GM12872 (cell line): ENCODE measurements around the gene NBDY.

Source experiments
- TF ChIP-seq, protein P1 (sequence below): IDR thresholded peaks from 3 replicates; pipeline ENCODE4 v1.5.1; 2011; ENCODE audit warnings: low read depth, mild to moderate bottlenecking, low read length, moderate library complexity; ENCODE audit not compliant: insufficient read depth

The NBDY gene

DNA sequence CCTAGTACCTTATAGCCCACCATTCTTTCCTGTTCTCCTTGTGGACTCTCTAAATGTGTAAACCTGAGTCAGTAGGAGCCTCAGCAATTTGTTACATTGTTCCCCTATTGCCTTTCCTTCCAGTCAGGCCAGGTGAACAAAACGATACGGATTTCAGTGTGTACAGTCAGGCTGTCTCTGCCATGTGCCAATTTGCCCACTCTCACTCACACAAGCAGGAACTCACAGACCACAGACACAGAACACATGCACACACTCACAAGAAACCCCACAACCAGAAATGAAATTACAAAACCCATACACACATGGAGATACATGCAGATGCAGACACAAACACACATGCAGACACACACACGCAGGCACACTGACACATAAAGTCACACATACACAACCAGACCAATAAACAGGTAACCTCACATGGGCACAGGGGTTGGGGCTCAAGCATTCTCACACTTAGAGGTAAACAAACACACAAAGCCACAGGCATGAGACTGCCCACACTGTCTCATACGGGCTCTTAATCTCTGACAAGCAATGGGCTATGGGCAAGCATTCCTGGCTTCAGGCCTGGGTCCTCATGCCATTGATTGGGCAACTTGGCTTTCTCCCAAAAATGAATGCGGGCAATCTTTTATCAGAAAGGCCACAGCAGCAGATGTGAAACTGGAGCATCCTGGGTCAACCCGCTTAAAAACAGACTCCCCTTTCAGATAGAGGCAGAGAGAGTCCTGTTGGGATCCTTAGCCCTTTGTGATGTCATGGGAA, 68.7 kb downstream of the NBDY start:
- TF ChIP-seq, protein P1, sequence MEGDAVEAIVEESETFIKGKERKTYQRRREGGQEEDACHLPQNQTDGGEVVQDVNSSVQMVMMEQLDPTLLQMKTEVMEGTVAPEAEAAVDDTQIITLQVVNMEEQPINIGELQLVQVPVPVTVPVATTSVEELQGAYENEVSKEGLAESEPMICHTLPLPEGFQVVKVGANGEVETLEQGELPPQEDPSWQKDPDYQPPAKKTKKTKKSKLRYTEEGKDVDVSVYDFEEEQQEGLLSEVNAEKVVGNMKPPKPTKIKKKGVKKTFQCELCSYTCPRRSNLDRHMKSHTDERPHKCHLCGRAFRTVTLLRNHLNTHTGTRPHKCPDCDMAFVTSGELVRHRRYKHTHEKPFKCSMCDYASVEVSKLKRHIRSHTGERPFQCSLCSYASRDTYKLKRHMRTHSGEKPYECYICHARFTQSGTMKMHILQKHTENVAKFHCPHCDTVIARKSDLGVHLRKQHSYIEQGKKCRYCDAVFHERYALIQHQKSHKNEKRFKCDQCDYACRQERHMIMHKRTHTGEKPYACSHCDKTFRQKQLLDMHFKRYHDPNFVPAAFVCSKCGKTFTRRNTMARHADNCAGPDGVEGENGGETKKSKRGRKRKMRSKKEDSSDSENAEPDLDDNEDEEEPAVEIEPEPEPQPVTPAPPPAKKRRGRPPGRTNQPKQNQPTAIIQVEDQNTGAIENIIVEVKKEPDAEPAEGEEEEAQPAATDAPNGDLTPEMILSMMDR = no peak

DNA sequence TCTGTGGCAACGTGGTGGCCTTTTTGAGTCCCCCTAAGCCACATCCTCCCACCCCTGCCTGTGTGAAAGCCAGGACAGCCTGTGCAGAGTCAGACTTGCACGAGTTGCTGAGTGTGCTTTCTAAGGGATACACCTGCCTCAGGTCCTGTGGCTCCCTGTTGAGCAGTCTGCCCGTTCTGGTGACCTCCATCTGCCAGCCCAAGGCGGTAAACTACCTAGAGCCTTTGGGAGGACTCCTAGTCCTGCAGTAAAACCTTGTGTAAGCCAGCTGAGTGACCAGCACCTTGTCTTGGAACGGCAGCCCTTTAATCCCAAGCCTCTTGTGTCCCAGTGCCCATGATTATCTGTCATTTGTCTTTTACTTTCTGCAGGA, 69.3 kb downstream of the NBDY start:
- TF ChIP-seq, protein P1 = no peak

DNA sequence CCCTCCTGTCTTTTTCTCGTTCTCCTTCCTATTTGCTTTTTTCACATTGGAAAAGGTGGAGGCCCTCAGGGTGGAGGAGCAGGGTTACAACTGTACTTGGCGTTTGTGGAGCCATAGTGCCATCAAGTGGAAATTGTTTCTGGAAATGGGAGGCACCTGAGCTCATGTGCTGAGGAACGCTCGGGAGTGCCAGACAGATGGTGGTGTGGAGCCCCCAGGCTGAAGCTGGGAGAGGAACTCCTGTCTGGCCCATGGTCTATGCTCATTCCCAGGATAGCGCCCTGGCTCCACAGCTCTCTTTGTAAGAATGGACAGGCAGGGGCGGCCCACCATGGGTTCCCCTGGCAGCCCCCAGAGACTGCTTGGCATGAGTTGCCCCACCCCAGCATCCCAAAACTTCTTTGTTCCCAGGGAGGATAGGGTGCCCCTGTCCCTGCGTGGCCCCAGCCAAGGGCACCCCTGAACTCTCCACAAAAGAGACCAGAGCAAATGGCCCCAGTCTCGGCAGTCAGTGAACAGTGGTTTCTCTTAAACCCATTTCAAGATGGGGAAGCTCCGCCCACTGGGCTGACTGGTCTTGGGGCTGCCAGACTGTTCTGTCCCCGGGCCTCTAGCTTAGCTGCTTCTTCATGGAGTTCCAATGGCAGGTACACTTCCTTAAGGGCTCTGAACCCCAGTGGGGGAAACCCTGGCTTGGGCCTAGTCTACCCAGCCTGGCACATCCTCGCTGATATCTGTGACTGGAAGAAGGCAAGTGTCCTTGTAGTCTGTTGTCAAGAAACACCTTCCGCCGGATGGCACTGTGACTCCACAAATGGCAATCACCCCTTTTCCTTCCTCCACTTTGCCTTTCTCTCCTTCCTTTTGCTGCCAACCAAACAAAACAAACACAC, 70.1 kb downstream of the NBDY start:
- TF ChIP-seq, protein P1 = no peak

DNA sequence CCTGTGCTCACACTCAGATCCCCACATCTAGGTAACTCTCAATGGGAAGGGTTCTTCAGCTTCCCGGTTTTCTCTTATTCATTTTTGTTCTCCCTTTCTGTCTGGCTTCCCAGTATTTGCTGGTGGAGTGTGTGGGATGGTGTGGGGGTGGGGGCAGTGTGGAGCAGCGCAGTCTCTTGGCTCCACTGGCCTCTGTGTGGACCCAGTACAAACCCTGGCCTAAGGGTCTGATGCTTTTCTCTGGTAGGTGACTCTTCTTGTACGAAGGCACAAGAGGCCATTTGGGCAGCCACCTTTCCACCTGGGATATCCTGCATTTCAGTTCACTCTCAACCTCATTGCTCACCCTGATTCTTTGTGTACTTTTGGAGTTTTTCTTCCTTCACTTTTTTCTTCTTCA, 71.3 kb downstream of the NBDY start:
- TF ChIP-seq, protein P1 = no peak

DNA sequence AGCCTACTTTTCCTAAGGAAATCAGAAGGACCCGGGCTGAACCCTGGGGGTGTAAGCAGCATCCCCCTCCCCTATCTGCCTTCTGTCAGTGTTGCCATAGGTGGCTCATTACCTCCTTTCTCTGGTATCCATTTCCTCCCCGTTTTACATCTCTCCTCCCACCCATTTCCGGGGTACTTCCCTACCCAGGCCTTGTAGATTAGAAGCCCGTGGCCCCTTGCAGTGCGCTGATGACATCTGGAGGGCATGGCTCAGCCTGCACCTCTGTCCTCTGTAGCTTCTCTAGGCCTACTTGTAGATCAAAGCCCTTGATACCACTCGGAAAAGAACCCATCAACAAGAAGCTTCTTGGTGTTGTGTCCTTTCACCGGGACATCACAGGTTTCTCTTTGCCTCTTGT, 71.8 kb downstream of the NBDY start:
- TF ChIP-seq, protein P1 = no peak

DNA sequence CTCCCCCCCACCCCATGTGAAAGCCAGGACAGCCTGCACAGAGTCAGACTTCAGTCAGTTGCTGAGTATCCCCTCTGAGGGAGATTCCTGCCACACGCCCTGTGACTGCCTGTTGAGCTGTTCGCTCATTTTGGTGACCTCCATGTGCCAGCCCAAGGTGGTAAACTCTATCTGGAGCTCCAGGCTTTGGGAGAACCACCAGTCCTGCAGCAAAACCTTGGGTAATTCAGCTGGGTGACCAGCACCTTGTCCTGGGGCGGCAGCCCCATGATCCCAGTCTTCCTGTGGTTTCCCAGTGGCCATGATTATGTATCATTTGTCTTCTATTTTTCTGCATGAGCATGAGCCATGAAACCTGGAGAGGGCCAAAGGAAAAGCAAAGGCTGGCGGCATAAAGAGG, 73.4 kb downstream of the NBDY start:
- TF ChIP-seq, protein P1 = no peak
